ENCODE measurements around the gene SPOCK1.

SPOCK1 gene

DNA sequence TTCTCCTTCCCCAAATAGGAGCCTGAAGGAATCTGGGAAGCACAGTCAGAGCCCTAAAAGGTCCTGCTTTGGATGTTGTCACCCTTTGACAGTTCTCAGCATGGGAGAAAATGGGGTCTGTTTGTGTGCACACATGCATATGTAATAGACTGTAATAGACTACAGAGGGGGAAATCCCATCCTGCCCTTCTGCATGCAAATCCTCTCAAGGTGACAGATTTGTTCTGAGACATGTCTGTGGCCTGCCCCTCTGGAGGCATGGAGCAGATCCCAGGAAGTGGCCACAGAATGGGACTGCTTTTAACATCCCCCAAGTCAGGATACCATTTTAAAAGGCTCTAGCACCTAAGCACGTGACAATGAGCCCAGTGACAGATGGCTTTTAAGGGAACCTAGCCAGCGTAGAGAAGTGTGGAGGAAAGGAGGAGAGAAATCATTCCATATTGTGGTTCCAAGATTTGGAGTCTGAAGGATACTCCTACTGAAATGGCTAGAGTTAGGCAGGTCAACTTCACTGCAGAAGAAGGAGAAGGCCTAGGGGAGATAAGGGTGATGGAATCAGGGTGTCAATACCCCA, 483.5 kb downstream of the SPOCK1 start:
- TF ChIP-seq SIN3A (IDR thresholded peaks at IDR 0.05; ENCODE audit: borderline replicate concordance, insufficient read depth, low read length), result no peak

GRCh38 chr5:137014731-137015130, 484.4 kb downstream of the SPOCK1 start:
- TF ChIP-seq, protein P1, sequence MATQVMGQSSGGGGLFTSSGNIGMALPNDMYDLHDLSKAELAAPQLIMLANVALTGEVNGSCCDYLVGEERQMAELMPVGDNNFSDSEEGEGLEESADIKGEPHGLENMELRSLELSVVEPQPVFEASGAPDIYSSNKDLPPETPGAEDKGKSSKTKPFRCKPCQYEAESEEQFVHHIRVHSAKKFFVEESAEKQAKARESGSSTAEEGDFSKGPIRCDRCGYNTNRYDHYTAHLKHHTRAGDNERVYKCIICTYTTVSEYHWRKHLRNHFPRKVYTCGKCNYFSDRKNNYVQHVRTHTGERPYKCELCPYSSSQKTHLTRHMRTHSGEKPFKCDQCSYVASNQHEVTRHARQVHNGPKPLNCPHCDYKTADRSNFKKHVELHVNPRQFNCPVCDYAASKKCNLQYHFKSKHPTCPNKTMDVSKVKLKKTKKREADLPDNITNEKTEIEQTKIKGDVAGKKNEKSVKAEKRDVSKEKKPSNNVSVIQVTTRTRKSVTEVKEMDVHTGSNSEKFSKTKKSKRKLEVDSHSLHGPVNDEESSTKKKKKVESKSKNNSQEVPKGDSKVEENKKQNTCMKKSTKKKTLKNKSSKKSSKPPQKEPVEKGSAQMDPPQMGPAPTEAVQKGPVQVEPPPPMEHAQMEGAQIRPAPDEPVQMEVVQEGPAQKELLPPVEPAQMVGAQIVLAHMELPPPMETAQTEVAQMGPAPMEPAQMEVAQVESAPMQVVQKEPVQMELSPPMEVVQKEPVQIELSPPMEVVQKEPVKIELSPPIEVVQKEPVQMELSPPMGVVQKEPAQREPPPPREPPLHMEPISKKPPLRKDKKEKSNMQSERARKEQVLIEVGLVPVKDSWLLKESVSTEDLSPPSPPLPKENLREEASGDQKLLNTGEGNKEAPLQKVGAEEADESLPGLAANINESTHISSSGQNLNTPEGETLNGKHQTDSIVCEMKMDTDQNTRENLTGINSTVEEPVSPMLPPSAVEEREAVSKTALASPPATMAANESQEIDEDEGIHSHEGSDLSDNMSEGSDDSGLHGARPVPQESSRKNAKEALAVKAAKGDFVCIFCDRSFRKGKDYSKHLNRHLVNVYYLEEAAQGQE (IDR thresholded peaks at IDR 0.05; ENCODE audit: insufficient read depth in 1 of 2, low read depth in 2 of 2, low read length in 2 of 2), result no peak
- TF ChIP-seq SIN3A (IDR thresholded peaks at IDR 0.05; ENCODE audit: borderline replicate concordance, insufficient read depth, low read length) (no peak), POLR2AphosphoS5 (IDR thresholded peaks at IDR 0.05; ENCODE audit: low read depth, low read length) (no peak), FOXP2 (optimal IDR thresholded peaks at IDR 0.05; ENCODE audit: borderline replicate concordance, extremely low read depth, extremely low read length, insufficient read depth) (no peak), TAF1 (IDR thresholded peaks at IDR 0.05; ENCODE audit: borderline replicate concordance, insufficient read depth, low read length) (no peak)

- TF ChIP-seq POLR2AphosphoS5 (IDR thresholded peaks at IDR 0.05; ENCODE audit: low read depth, low read length) (no peak), FOXP2 (optimal IDR thresholded peaks at IDR 0.05; ENCODE audit: borderline replicate concordance, extremely low read depth, extremely low read length, insufficient read depth) (no peak)
Observed at GRCh38 chr5:137010226-137010625, 488.9 kb downstream of the SPOCK1 start.

DNA sequence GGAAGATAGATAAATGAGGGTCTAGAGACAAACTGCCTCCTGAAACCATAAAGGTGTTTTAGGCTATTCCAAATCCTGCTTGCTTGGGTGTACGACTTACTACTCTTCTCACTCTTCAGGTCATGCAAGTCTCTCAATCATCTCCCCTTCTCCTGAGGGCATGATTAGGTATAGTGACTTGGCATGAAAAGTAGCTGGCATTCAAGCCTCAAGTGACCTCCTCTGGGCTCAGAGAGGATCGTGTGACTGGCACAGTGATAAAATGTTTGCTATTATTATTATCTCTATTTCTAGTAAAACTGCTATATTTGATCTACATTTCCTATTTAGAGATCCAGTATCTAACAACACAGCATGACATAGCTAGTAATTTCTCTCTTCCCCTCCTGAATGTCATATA, 494.8 kb downstream of the SPOCK1 start:
- TF ChIP-seq TAF1 (IDR thresholded peaks at IDR 0.05; ENCODE audit: borderline replicate concordance, insufficient read depth, low read length) (no peak), SIN3A (IDR thresholded peaks at IDR 0.05; ENCODE audit: borderline replicate concordance, insufficient read depth, low read length) (no peak), POLR2AphosphoS5 (IDR thresholded peaks at IDR 0.05; ENCODE audit: low read depth, low read length) (no peak), FOXP2 (optimal IDR thresholded peaks at IDR 0.05; ENCODE audit: borderline replicate concordance, extremely low read depth, extremely low read length, insufficient read depth) (no peak)
- TF ChIP-seq, protein P1 (IDR thresholded peaks at IDR 0.05; ENCODE audit: insufficient read depth in 1 of 2, low read depth in 2 of 2, low read length in 2 of 2), result no peak

DNA sequence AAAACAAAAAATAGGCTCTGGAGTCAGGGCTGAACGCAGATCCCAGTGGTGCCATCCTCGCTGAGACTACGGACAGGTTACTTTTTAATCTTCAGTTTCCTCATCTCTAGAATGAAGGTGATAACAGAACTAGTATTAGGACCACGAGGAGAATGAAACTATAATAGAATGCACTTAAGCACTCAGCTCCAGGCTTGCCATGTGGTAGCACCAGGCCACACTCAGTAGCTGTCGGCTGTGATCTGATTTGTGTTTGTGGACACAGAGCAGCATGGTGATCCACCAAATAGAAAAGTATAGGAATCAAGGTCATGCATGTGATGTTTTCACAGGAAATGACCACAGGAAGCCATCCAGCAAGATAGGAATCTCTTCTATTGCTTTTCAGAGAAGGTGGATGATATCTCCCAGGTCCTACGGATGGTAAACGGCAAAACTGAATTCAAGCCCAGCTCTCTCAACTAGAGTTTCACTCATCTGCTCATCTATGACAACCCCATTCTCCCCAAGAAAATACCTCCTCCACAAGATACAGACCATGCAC, 498.0 kb downstream of the SPOCK1 start:
- TF ChIP-seq FOXP2 (optimal IDR thresholded peaks at IDR 0.05; ENCODE audit: borderline replicate concordance, extremely low read depth, extremely low read length, insufficient read depth) (no peak), POLR2AphosphoS5 (IDR thresholded peaks at IDR 0.05; ENCODE audit: low read depth, low read length) (no peak), TAF1 (IDR thresholded peaks at IDR 0.05; ENCODE audit: borderline replicate concordance, insufficient read depth, low read length) (no peak), SIN3A (IDR thresholded peaks at IDR 0.05; ENCODE audit: borderline replicate concordance, insufficient read depth, low read length) (no peak)
- TF ChIP-seq, protein P1 (IDR thresholded peaks at IDR 0.05; ENCODE audit: insufficient read depth in 1 of 2, low read depth in 2 of 2, low read length in 2 of 2), result no peak

DNA sequence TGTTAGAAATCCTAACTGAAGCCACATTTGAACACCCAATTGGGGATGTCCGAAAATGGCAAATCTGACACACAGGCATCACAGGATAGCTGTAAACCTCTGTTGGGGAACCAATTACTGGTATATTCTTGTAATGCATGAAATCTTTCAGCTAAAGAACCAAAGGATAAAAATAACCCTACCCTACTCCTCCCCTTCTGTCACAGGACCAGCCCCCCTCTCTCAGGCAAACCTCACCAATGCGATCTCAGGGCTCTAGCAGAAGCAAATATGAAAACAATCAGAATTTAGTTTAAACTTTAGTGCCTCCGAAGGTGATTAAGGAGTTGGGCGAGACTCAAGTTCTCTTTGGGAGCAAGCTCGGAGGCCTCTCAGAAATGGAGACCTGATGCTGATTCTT, 499.3 kb downstream of the SPOCK1 start:
- TF ChIP-seq POLR2AphosphoS5 (IDR thresholded peaks at IDR 0.05; ENCODE audit: low read depth, low read length) (no peak), FOXP2 (optimal IDR thresholded peaks at IDR 0.05; ENCODE audit: borderline replicate concordance, extremely low read depth, extremely low read length, insufficient read depth) (no peak), TAF1 (IDR thresholded peaks at IDR 0.05; ENCODE audit: borderline replicate concordance, insufficient read depth, low read length) (no peak), SIN3A (IDR thresholded peaks at IDR 0.05; ENCODE audit: borderline replicate concordance, insufficient read depth, low read length) (no peak)
- TF ChIP-seq, protein P1 (IDR thresholded peaks at IDR 0.05; ENCODE audit: insufficient read depth in 1 of 2, low read depth in 2 of 2, low read length in 2 of 2), result no peak
